H9 (cell line): ENCODE measurements around the gene STPG1. TPM values are rescaled to one million over a fixed set of nuclear protein-coding genes. Genes with fewer than 3 reads are reported as not detected.

Experiments
- DNase-seq: peaks from one replicate; pipeline ENCODE4 v3.0.0-alpha.2; 2017
- H2AFZ ChIP-seq: one replicate; pipeline ENCODE4 v1.6.1; 2013; ENCODE audit warnings: mild to moderate bottlenecking, low read length, control low read depth, moderate library complexity
- H2AK5ac ChIP-seq: 2 replicates; pipeline ENCODE4 v1.6.1; 2013; ENCODE audit warnings: low read length, control low read depth, mixed read lengths; ENCODE audit not compliant: insufficient read length
- H2BK120ac ChIP-seq: one replicate; pipeline ENCODE4 v1.6.1; 2013; ENCODE audit warnings: low read depth, mild to moderate bottlenecking, low read length, control low read depth, inconsistent platforms; ENCODE audit not compliant: poor library complexity, severe bottlenecking
- H2BK12ac ChIP-seq: 2 replicates; pipeline ENCODE4 v1.6.1; 2013; ENCODE audit warnings: low read length, control low read depth, mixed read lengths, low read depth; ENCODE audit not compliant: insufficient read length
- H2BK15ac ChIP-seq: 2 replicates; pipeline ENCODE4 v1.6.1; 2013; ENCODE audit warnings: low read depth, low read length, control low read depth
- H2BK20ac ChIP-seq: one replicate; pipeline ENCODE4 v1.6.1; 2013; ENCODE audit warnings: low read depth, mild to moderate bottlenecking, low read length, control low read depth, inconsistent platforms; ENCODE audit not compliant: poor library complexity, severe bottlenecking
- H2BK5ac ChIP-seq: 2 replicates; pipeline ENCODE4 v1.6.1; 2013; ENCODE audit warnings: low read length, control low read depth, mixed read lengths; ENCODE audit not compliant: insufficient read length
- H3K14ac ChIP-seq: 2 replicates; pipeline ENCODE4 v1.6.1; 2013; ENCODE audit warnings: low read length, control low read depth; ENCODE audit not compliant: insufficient read depth
- H3K18ac ChIP-seq: 2 replicates; pipeline ENCODE4 v1.6.1; 2013; ENCODE audit warnings: low read depth, mild to moderate bottlenecking, mixed read lengths, low read length, control low read depth; ENCODE audit not compliant: insufficient read length
- H3K23ac ChIP-seq: 2 replicates; pipeline ENCODE4 v1.6.1; 2013; ENCODE audit warnings: low read length, control low read depth, mixed read lengths, low read depth; ENCODE audit not compliant: insufficient read length
- H3K23me2 ChIP-seq: 2 replicates; pipeline ENCODE4 v1.6.1; 2013; ENCODE audit warnings: low read depth, mild to moderate bottlenecking, mixed read lengths, low read length, control low read depth; ENCODE audit not compliant: insufficient read length, poor library complexity, severe bottlenecking
- H3K27ac ChIP-seq: 2 replicates; pipeline ENCODE4 v1.5.1; 2013; ENCODE audit warnings: low read length, control low read depth, mixed read lengths, low read depth; ENCODE audit not compliant: insufficient read length
- H3K27me3 ChIP-seq: 2 replicates; pipeline ENCODE4 v1.6.1; 2013; ENCODE audit warnings: low read length, control low read depth, inconsistent platforms; ENCODE audit not compliant: insufficient read depth
- H3K4ac ChIP-seq: 2 replicates; pipeline ENCODE4 v1.6.1; 2013; ENCODE audit warnings: low read depth, mild to moderate bottlenecking, control low read depth, inconsistent platforms, low read length, moderate library complexity
- H3K4me1 ChIP-seq: 2 replicates; pipeline ENCODE4 v1.6.1; 2013; ENCODE audit warnings: low read length, control low read depth, inconsistent platforms; ENCODE audit not compliant: insufficient read depth
- H3K4me2 ChIP-seq: 2 replicates; pipeline ENCODE4 v1.6.1; 2013; ENCODE audit warnings: low read length, control low read depth, mixed read lengths; ENCODE audit not compliant: insufficient read length, insufficient read depth
- H3K56ac ChIP-seq: 2 replicates; pipeline ENCODE4 v1.6.1; 2013; ENCODE audit warnings: low read depth, mild to moderate bottlenecking, mixed read lengths, low read length, control low read depth; ENCODE audit not compliant: insufficient read length
- H3K79me1 ChIP-seq: 2 replicates; pipeline ENCODE4 v1.6.1; 2013; ENCODE audit warnings: low read depth, mild to moderate bottlenecking, moderate library complexity, low read length, control low read depth, inconsistent platforms; ENCODE audit not compliant: insufficient read depth, poor library complexity, severe bottlenecking
- H3K79me2 ChIP-seq: 2 replicates; pipeline ENCODE4 v1.6.1; 2013; ENCODE audit warnings: low read length, control low read depth, inconsistent platforms; ENCODE audit not compliant: insufficient read depth
- H3K9ac ChIP-seq: 2 replicates; pipeline ENCODE4 v1.6.1; 2013; ENCODE audit warnings: low read length, control low read depth, mixed read lengths; ENCODE audit not compliant: insufficient read length; ENCODE audit errors: extremely low read depth
- H3K9me3 ChIP-seq: one replicate; pipeline ENCODE4 v1.6.1; 2013; ENCODE audit warnings: low read depth, low read length, inconsistent platforms; ENCODE audit not compliant: control insufficient read depth
- H3T11ph ChIP-seq: one replicate; pipeline ENCODE4 v1.6.1; 2013; ENCODE audit warnings: mild to moderate bottlenecking, low read length, control low read depth, inconsistent platforms
- H4K20me1 ChIP-seq: one replicate; pipeline ENCODE4 v1.6.1; 2013; ENCODE audit not compliant: control insufficient read depth, insufficient read length, insufficient read depth
- H4K5ac ChIP-seq: 2 replicates; pipeline ENCODE4 v1.6.1; 2013; ENCODE audit warnings: low read depth, mild to moderate bottlenecking, mixed read lengths, low read length, control low read depth; ENCODE audit not compliant: insufficient read length
- H4K8ac ChIP-seq: replicated peaks from 2 replicates; pipeline ENCODE4 v1.6.1; 2013; ENCODE audit warnings: low read length, control low read depth, mixed read lengths, low read depth; ENCODE audit not compliant: insufficient read length
- H4K91ac ChIP-seq: 2 replicates; pipeline ENCODE4 v1.6.1; 2013; ENCODE audit warnings: low read depth, mild to moderate bottlenecking, moderate library complexity, mixed read lengths, low read length, control low read depth; ENCODE audit not compliant: insufficient read length
- H3K27ac Mint-ChIP-seq, 3 experiments: 2 replicates in 2 of 3; 3 replicates in 1 of 3; pipeline ENCODE4 v1.8.0; 2020 to 2021; ENCODE audit warnings: mixed read lengths in 3 of 3, mild to moderate bottlenecking in 1 of 3, moderate library complexity in 1 of 3
- H3K27me3 Mint-ChIP-seq: 2 replicates; pipeline ENCODE4 v1.8.0; 2021; ENCODE audit warnings: low read depth, mild to moderate bottlenecking, moderate library complexity, mixed read lengths
- H3K36me3 Mint-ChIP-seq, 3 experiments: 2 replicates in 2 of 3; 3 replicates in 1 of 3; pipeline ENCODE4 v1.8.0; 2020 to 2021; ENCODE audit warnings: low read depth in 3 of 3, mixed read lengths in 3 of 3; ENCODE audit not compliant: insufficient read depth in 1 of 3
- H3K4me1 Mint-ChIP-seq, 2 experiments: 2 replicates each; pipeline ENCODE4 v1.8.0; 2020; ENCODE audit warnings: mixed read lengths in 2 of 2
- H3K4me3 Mint-ChIP-seq, 2 experiments: 2 replicates in 1 of 2; 3 replicates in 1 of 2; pipeline ENCODE4 v1.8.0; 2020 to 2021; ENCODE audit warnings: mild to moderate bottlenecking in 2 of 2, mixed read lengths in 2 of 2, moderate library complexity in 1 of 2
- H3K9me3 Mint-ChIP-seq, 2 experiments: 2 replicates in 1 of 2; 3 replicates in 1 of 2; pipeline ENCODE4 v1.8.0; 2020; ENCODE audit warnings: mild to moderate bottlenecking in 2 of 2, mixed read lengths in 2 of 2, moderate library complexity in 1 of 2
- CTCF ChIP-seq: fragments of 200-600 bp; sonication (generic); conservative IDR thresholded peaks from 3 replicates; pipeline ENCODE4 v1.8.0; 2021; ENCODE audit warnings: antibody characterized with exemption, mild to moderate bottlenecking
- WGBS: extraction: QIAGEN DNeasy Blood & Tissue Kit; methylation state at CpG from one replicate; pipeline ENCODE4 v1.1.7; 2013; ENCODE audit warnings: missing lambda C conversion rate, low lambda C conversion rate, mixed read lengths; ENCODE audit not compliant: insufficient read length; ENCODE audit errors: extremely low coverage; 5-methylcytosine and 5-hydroxymethylcytosine counted together
- total RNA-seq: library from RNA; stranded (reverse); gene quantifications from 2 replicates; pipeline ENCODE4 v1.2.1, GENCODE V29; 2021

STPG1 gene
- total RNA-seq, 1 experiment from 2014 or later: 8.3 TPM

- Histone ChIP-seq H3K14ac (no peak overlapping the region; the same call in 1 of the 2 replicates), H3K27ac (no peak overlapping the region), H3K23ac (no peak overlapping the region), H4K8ac (no peak overlapping the region), H2BK5ac (no peak overlapping the region), H3K27me3 (no peaks in the 10 kb centered on the region), H3K9ac (no peak overlapping the region), H2BK12ac (no peak overlapping the region), H3K4me2 (no peak overlapping the region), H3K18ac (no peak overlapping the region), H2BK120ac (no peak overlapping the region), H4K5ac (no peak overlapping the region), H2BK15ac (no peak overlapping the region), H4K20me1 (no peaks in the 10 kb centered on the region), H4K91ac (no peak overlapping the region), H3K9me3 (no peaks in the 10 kb centered on the region), H3K56ac (no peak overlapping the region), H3K23me2 (no peaks in the 10 kb centered on the region), H2AK5ac (no peak overlapping the region), H3T11ph (no peak overlapping the region), H3K79me1 (no peaks in the 10 kb centered on the region), H3K79me2 (no peaks in the 10 kb centered on the region), H3K4ac (no peak overlapping the region), H3K4me1 (no peaks in the 10 kb centered on the region), H2BK20ac (no peak overlapping the region), H2AFZ (no peak overlapping the region)
- WGBS: no CpG with 5 or more reads among the region's 3 CpGs
- Mint-ChIP-seq H3K36me3 (peaks cover 4 to 9% (median 8%) of the 10 kb centered on the region in 3 experiments; a peak in 6 of 7 replicates), H3K27me3 (no peaks in the 10 kb centered on the region; the same call in 1 of the 2 replicates), H3K27ac (no peak overlapping the region), H3K9me3 (no peaks in the 10 kb centered on the region; a peak in 1 of 5 replicates), H3K4me3 (no peak overlapping the region), H3K4me1 (no peaks in the 10 kb centered on the region)
- TF ChIP-seq CTCF: no peak
- DNase-seq: no peak
Measured at GRCh38 chr1:24355466-24355865, 58.1 kb downstream of the STPG1 start.
